Bladder microvascular endothelial cell (primary cell): ENCODE results near the gene ZNF699. TPM values are rescaled to one million over a fixed set of nuclear protein-coding genes. Genes with fewer than 3 reads are reported as not detected.

ENCODE experiments used
- total RNA-seq: library from RNA; depleted of rRNA; stranded (reverse); fragments of >200 nt; gene quantifications from 2 replicates; pipeline ENCODE4 v1.2.3, GENCODE V29; 2014

The ZNF699 gene
- total RNA-seq: 4.4 and 5.1 TPM in 2 replicates

DNA sequence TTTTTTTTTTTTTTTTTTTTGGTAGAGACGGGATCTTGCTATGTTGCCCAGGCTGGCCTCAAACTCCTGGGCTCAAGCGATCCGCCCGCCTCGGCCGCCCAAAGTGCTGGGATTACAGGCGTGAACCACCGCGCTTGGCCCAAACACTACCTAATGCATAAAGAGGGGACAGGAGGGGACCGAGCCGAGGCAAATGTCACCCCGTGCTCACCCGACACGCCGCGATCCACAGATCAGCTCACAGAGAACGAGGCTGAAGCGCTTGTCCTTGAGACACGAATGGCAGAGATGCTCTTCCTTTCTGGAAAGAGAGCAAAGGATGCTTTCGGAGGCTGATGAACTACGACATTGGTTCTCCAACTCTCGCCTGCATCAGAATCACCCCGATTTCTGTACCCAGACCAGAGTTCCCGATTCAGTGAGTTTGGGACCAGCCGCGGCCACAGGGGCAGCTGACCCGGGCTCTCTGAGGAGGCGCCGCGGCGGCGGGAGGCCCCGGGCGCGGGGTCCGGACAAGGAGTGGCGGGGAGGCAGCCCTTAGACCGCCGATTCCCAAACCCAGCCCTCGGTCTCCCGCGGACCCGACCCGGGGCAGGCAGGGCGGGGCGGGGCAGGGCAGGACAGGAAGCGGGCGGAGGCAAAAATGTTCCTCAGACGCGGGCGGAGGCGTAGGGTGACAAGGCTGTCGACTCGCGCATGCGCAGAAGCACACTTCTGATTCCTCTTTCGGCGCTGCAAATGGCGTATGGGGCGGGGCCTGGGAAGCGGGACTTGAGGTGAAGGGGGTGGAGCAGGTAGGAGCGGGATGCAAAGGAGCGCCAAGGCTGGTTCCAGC, at the start of gene ZNF699:
Gene ZNF699 (minus strand): TSS at position 700 of the 835 bp plus-strand sequence. CDS start 4,719 bp downstream, outside the sequence.

DNA sequence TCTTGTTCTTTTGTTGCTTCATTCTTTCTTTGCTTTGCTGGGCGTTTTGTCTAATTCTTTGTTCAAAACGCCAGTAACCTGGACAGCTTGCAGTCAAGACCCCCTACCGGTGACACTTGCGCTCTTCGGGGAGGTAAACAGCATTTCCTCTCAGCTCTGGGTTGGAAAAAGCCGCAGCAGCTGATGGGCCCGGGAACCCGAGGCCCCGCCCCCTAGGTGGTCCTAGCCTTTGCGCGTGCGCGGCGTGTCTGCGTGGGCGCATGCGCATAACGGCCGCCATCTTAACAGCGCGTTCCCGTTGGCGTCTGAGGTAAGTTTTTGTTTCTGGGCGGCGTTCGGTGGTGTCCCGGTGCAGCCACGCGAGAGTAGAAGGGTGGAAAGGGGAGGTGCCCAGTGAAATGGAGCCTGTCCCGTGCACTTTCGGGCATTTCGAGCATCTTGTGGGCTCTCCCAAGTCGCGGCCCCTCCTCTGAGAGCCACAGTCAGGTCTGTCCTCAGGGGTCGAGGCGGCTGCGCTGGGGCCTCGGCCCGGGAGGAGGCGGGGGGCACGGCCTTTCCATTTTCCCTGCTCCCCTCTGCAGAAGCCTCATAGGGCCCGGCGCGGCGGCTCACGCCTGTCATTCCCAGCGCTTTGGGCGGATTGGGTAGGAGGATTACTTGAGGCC, 14.4 kb upstream of the ZNF699 start, which contains the start of gene ZNF559:
Gene ZNF559 (plus strand): TSS at position 261 of the 665 bp plus-strand sequence. CDS start 14,371 bp downstream, outside the sequence.

DNA sequence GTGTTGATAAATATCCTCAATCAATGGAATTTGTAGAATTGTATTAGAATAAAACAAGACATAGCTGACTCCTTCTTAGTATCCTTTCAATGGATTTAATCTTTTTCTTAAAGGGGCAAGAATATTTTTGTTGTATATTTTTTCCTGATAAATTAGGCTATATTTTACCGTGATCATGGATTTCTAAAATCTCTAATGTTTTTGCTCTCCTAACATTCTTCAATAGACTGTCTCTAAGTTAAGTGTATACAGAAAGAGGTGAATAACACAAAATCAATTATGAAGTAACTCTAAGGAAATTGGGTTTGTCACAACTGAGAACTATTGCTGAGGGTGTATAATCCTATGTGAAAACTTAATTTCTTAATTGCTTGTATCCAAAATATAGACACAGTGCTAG, 59.0 kb downstream of the ZNF699 start, which contains the start of gene OR7E24:
Gene OR7E24 (plus strand): TSS at position 301 of the 400 bp plus-strand sequence. CDS start 114 bp downstream, outside the sequence.

Other genes starting within 250 kb of the ZNF699 start
- gene OR1M1, start 222.8 kb downstream of the ZNF699 start, total RNA-seq: not detected in 2 replicates
- not detected in 2 replicates for gene OR7G2, start 202.4 kb downstream of the ZNF699 start, total RNA-seq
- gene OR7G1, start 194.1 kb downstream of the ZNF699 start, total RNA-seq: not detected in 2 replicates
- not detected in 2 replicates for gene OR7G3, start 182.9 kb downstream of the ZNF699 start, total RNA-seq
- 8.4 and 17.7 TPM in 2 replicates for gene ZNF317, start 169.4 kb downstream of the ZNF699 start, total RNA-seq
- gene OR7D2, start 130.9 kb downstream of the ZNF699 start, total RNA-seq: not detected in 2 replicates
- not detected in 2 replicates for gene OR7D4, start 90.2 kb downstream of the ZNF699 start, total RNA-seq
- not detected in 2 replicates for gene OR7E24, start 58.9 kb downstream of the ZNF699 start, total RNA-seq
- 4.7 and 16.3 TPM in 2 replicates for gene ZNF559, start 14.3 kb upstream of the ZNF699 start, total RNA-seq
- gene ZNF177, start 53.2 kb upstream of the ZNF699 start, total RNA-seq: 0.32 and 2.3 TPM in 2 replicates
- 9.6 and 13.8 TPM in 2 replicates for gene ZNF266, start 125.7 kb upstream of the ZNF699 start, total RNA-seq
- gene ZNF560, start 188.8 kb upstream of the ZNF699 start, total RNA-seq: 0.06 and 0.49 TPM in 2 replicates
- gene ZNF426, start 228.8 kb upstream of the ZNF699 start, total RNA-seq: 12.3 and 20.5 TPM in 2 replicates